HG02588 (cell line): ENCODE data around the gene LPIN1.

ENCODE experiments used
- ATAC-seq: cut with Tn5 transposase; IDR thresholded peaks from one replicate; pipeline ENCODE4 v1.9.1; 2021; ENCODE audit warnings: mild to moderate bottlenecking, moderate library complexity; ENCODE audit not compliant: unreplicated experiment

Gene LPIN1

GRCh38 chr2:11746376-11746806 lies at the start of gene LPIN1:
LPIN1 (plus strand) TSS chr2:11746632; CDS start chr2:11765542, 18,910 bp downstream.
- ATAC-seq = peak; percentile 47

- no peak for ATAC-seq
Observed at GRCh38 chr2:11696736-11697102, 49.7 kb upstream of the LPIN1 start.

GRCh38 chr2:11697103-11697871 lies 49.1 kb upstream of the LPIN1 start:
- no peak for ATAC-seq

- ATAC-seq = no peak
Observed at GRCh38 chr2:11698009-11698922, 48.2 kb upstream of the LPIN1 start.

GRCh38 chr2:11699686-11700670 lies 46.5 kb upstream of the LPIN1 start:
- no peak for ATAC-seq

GRCh38 chr2:11701206-11701605 lies 45.2 kb upstream of the LPIN1 start:
- no peak for ATAC-seq

- no peak for ATAC-seq
Observed at GRCh38 chr2:11701751-11702301, 44.6 kb upstream of the LPIN1 start.

- no peak for ATAC-seq
Observed at GRCh38 chr2:11702946-11703345, 43.5 kb upstream of the LPIN1 start.

- ATAC-seq = no peak
Observed at GRCh38 chr2:11703700-11704099, 42.7 kb upstream of the LPIN1 start.

- no peak for ATAC-seq
Observed at GRCh38 chr2:11705063-11705462, 41.4 kb upstream of the LPIN1 start.

GRCh38 chr2:11705711-11706110 lies 40.7 kb upstream of the LPIN1 start:
- ATAC-seq = no peak

GRCh38 chr2:11708106-11708505 lies 38.3 kb upstream of the LPIN1 start:
- no peak for ATAC-seq

GRCh38 chr2:11709293-11709692 lies 37.1 kb upstream of the LPIN1 start:
- ATAC-seq = no peak

GRCh38 chr2:11710210-11710609 lies 36.2 kb upstream of the LPIN1 start:
- no peak for ATAC-seq

- no peak for ATAC-seq
Observed at GRCh38 chr2:11710632-11711353, 35.6 kb upstream of the LPIN1 start.

GRCh38 chr2:11711354-11711716 lies 35.1 kb upstream of the LPIN1 start:
- no peak for ATAC-seq

GRCh38 chr2:11711751-11712150 lies 34.7 kb upstream of the LPIN1 start:
- no peak for ATAC-seq

- no peak for ATAC-seq
Observed at GRCh38 chr2:11712866-11713265, 33.6 kb upstream of the LPIN1 start.

- ATAC-seq = no peak
Observed at GRCh38 chr2:11713815-11714214, 32.6 kb upstream of the LPIN1 start.
